ENCODE data around the gene ZBTB2.
"Not testable (repeated sequence)": the region's sequence is repeated elsewhere in the genome, so short reads cannot be mapped to it uniquely, and the experiment has no call there.

Gene ZBTB2

GRCh38 chr6:151399679-151400078 is 8.3 kb upstream of the ZBTB2 start:
- DNase-seq = no peak

GRCh38 chr6:151393410-151393809 is 2.1 kb upstream of the ZBTB2 start:
- DNase-seq = no peak

DNA sequence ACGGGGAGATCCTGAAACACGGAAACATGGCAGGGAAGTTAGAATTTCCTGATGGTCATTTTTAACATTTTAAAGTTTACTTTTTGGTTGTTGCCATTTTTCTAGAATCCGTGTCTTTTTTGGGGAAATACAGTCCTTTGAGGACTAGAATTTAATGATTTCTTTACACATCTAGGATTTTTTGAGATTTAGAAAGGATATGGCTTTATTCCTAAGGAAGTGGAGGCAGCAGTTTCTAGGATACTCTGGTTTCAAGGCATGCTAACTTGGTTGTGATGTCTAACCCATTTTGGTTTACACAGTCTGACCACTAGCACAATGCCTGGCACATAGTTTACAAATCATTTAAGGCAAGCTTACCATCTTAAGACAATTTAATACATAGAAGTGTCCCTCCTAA is 1.1 kb upstream of the ZBTB2 start:
- DNase-seq = no peak

DNA sequence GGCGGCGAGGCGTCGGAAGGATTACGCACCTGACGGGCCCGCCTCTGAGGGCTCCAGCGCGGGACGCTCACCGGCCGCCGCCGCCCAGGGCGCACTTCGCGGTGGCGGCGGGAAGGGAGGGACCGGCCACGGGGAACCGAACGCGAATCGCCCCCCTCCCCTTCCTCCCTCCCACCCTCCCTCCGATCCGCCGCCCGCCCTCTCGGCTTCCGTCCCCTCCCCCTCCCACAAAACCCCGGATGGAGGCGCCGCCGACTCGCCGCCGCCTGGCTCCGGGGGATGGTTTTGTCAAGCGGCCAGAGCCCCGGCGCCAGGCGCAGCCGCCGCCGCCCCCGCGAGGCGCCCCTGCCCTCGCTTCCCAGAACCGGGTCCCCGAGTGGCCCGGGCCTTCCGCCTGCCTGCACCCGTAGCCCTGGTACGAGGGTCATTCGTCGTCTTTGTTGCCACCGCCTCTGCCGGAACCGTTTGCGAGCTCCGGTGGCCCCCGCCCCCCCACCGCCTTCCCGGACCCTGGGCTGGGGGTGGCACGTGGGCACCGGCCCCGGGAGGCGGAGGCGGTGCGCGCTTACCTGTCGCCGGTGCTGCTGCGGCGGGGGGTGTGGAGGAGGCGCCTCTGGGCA is 398 bp downstream of the ZBTB2 start:
- peak; percentile 81 for DNase-seq

- DNase-seq = peak; percentile 95
Measured at GRCh38 chr6:151390276-151390850, 996 bp downstream of the ZBTB2 start.

DNA sequence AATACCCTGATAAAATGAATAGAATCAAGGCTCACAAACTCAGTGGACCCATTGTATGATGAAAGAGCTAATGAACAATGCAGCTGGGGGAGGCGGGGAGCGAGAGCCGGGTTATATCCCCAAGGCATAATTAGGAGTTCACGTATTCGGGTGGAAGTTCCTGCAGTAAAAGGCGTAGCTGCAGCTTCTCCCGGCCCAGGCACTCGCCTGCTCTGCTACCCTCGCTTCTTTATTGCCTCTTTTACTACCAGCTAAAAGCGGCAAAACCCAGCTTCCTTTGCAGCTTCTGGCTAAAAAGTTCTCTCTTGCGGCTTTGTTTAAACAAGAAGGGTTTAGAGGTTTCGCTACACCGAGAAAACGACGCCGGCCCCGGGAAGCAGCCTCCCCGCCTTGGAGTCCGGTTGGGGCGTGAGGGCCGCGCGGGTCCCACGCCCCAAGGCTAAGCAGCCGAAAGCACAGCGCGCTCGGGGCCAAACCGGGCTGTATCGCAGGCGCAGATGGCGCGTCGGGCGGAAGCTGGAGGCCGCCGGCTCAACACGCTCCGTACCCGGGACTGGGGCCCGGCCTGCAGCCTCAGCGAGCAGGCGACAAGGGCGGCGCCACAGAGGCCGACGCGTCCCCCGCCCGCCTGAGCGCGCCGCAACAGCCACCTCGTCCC is 1.6 kb downstream of the ZBTB2 start:
- DNase-seq = no peak

GRCh38 chr6:151388997-151389617 is 2.3 kb downstream of the ZBTB2 start:
- DNase-seq = peak; percentile 34

DNA sequence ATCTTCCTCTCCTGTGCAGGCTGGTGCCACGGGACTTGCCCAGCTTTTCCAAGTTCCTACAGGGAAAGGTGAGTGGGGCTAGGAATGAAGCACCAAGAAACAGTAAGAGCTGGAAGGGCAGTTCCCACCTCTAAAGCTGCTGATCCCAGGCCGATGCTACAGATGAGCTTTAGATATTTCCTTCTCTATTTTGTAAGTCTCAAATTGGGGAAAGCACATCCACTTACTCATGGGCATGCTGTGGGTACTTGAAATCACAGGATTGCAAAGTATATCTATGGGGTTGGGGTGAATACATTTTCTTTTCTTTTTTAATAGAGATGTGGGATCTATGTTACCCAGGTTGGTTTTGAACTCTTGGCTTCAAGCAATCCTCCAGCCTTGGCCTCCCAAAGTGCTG is 3.1 kb downstream of the ZBTB2 start:
- no peak for DNase-seq

DNA sequence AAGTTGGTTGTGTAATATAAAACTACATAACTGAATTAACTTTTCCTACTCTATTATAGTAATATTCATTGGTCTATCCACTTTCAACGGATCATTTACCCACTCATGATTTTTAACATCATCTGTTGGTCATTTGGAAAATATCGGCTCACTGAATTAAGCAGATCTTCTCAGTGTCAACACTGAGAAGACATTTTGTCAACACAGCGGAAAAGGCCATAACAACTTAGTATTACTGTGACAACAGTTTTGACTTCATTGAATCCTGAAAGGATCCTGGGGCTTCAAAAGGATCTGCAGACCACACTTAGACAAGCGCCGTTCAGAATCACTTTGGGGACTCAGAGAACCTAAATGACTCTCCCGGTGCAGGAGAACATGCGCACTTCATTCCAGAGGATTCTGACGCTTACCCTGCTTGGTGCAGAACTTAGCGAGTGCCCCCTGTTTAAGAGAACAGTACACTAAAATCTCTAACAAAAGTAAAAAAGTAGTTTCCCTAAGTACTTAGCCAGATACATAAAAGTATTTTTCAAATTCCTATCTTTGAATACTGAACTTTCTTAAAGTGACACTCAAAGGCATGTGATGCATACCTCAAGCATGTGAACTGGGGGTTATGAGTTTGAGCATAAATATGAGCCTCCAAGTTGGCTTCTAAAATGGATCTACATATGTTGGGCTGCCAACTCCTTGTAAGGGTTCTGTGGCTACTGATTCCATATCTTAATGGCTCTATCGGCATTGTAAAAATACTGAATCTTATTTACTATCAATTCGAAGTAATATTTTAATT is 4.0 kb downstream of the ZBTB2 start:
- no peak for DNase-seq

- DNase-seq = no peak
Measured at GRCh38 chr6:151385177-151385576, 6.2 kb downstream of the ZBTB2 start.

GRCh38 chr6:151384151-151384550 is 7.2 kb downstream of the ZBTB2 start:
- DNase-seq = no peak

DNA sequence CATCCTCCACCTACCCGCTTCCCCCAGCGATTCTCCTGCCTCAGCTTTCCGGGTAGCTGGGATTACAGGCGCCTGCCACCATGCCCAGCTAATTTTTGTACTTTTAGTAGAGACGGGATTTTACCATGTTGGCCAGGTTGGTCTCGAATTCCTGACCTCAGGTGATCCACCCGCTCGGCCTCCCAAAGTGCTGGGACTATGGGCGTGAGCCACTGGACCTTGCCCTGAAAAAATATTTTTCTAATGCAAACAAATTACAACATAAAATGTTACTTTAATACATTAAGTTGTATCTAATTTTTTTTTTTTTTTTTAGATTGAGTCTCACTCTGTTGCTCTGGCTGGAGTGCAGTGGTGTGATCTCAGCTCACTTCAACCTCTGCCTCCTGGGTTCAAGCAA is 8.7 kb downstream of the ZBTB2 start:
- DNase-seq = not testable (repeated sequence)

DNA sequence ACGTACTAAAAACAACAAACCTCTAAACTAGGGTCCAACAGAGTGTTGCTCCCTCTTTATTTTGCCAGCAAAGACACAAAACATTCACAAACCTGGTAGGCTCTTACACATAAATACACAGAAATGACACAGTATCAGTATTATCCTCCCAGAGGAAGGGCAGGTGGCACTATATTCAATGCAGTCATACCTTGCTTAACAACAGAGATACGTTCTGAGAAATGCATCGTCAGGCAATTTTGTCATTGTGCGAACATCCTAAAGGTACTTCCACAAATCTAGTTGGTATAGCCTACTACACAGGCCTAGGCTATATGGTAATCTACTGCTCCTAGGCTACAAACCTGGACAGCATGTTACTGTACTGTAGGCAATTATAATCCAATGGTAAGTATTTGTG is 9.6 kb downstream of the ZBTB2 start:
- no peak for DNase-seq

DNA sequence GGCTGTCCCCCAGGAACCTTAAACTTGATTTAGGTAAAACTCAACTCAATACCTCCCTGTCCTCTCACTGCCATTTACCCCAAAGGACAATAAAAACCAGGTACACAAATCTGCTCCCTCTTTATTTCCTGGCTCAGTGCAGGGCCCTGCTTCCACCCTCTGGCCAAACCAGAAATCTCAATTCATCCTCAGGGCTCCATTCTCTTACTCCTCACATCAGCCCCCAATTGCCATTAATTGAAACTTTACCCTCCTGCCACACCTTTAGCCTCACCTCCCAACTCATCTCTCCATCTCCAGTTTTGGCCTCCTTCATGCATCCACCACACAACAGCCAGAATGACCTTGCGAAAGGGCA is 10.5 kb downstream of the ZBTB2 start:
- no peak for DNase-seq

- DNase-seq = no peak
Measured at GRCh38 chr6:151379933-151380847, 11.2 kb downstream of the ZBTB2 start.

DNA sequence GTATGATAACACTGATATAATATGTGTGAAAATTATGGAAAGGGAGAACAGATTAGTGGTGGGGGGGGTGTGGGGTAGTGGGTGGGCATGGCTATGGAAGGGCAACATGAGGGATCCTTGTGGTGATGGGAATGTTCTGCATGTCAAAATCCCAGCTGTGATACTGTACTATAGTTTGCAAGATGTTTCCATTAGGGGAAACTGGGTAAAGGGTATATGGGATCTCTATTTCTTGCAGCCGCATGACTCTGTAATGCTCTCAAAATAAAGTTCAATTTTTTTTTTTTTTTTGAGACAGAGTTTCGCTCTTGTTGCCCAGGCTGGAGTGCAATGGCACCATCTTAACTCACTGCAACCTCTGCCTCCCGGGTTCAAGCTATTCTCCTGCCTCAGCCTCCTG is 14.3 kb downstream of the ZBTB2 start:
- no peak for DNase-seq

GRCh38 chr6:151376440-151376839 is 14.9 kb downstream of the ZBTB2 start:
- DNase-seq = no peak

GRCh38 chr6:151375833-151376232 is 15.5 kb downstream of the ZBTB2 start:
- no peak for DNase-seq

DNA sequence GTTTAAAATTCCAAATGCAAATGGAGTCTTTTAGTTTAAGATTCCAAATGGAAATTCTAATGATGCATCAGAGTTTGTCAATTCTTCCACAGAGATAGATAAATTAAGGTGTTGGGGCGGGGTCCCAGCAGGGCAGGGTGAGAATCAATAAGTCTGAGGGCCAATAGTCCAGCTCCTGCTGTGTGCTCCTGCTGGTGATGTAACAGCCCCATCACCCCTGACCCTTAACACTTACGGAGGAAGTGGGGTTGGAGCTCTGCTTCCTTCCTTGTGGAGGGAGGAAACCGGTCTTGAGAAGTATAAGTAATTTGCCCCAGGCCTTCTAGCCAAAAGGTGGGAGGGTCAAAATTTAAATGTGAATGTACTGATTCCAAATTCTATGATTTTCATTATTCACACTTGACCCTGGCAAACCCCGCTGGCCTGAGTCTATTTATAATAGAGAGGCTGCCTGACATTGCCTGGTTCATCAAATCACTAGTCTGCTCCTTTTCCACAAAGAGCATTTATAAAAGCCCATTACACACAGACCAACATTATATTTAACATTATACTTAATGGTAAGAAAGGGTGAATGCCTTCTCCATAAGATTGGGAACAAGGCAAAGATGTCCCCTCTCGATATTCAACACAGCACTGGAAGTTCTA is 17.2 kb downstream of the ZBTB2 start:
- DNase-seq = no peak

DNA sequence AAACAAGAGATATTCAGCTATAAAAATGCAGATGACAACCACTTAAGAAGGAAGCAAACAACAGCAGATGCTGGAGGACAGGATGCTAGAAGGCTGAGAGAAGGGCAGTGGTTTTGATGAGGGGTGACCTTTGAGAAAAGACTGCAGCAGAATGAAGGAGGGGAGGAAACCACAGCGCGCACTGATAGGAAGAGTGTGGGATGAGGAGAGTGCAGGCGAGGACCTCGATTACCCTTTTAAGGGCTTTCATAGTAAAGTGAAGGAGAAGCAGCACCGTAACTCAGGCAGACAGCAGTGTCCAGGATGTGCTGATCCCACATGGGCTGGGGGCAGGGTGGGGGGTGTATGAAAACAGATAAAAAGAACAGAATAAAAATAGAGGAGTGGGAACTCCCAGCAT is 19.2 kb downstream of the ZBTB2 start:
- DNase-seq = no peak

DNA sequence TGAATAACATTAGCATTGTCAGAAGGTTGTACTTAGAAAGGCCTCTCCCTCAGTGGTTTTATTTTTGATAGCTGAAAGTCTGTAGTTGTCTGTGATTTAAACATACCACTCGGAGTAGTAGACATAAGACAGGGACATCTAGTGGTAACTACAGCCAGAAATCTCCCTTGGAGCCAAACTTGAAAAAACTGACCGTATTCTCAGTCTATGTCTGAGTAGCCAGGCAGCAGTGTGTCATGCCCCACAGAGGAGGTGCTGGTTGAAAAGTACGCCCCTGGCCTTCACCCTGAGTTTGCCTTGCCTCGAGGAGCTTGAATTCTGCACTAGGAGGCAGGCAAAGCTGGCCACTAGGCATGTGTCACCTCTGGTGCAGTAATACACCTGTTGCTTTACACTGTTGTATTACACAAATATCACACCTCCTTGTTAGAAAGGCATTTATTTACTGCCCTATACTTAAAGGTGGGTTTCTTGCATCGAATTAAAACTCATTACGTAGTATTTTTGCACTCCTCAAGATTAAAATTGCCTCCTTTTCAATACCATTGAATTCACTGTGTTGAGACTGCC is 20.8 kb downstream of the ZBTB2 start:
- DNase-seq = no peak

Data from stimulated activated naive CD4-positive, alpha-beta T cell treated with Interleukin-2 at 50 U/mL for 16 hours (primary cell).